ACHN (cell line): Measurements from ENCODE around the gene MAML3.
A peak's percentile ranks its signal among the peaks of the same experiment; 100 is the strongest.

Source experiments
- DNase-seq: peaks from one replicate; pipeline ENCODE4 v3.0.0-alpha.2; 2015
- in situ Hi-C: cut with HindIII; loops from 2 replicates; pipeline ENCODE4 v1.10.0; 2017; ENCODE audit warnings: low sequenced_read_pairs, low pct_ligation_motif_present, low pct_unique_long_range_greater_than_20kb

MAML3 gene

GRCh38 chr4:139776235-139776634, 377.7 kb downstream of the MAML3 start:
- DNase-seq = no peak
- in situ Hi-C loops = no loop called here

- in situ Hi-C loops = no loop called here
- DNase-seq = no peak
Observed at GRCh38 chr4:139774759-139775487, 379.1 kb downstream of the MAML3 start.

- no peak for DNase-seq
- in situ Hi-C loops = no loop called here
Observed at GRCh38 chr4:139773560-139774318, 380.2 kb downstream of the MAML3 start.

GRCh38 chr4:139770361-139770760, 383.6 kb downstream of the MAML3 start:
- in situ Hi-C loops = no loop called here
- no peak for DNase-seq

- in situ Hi-C loops = no loop called here
- DNase-seq = no peak
Observed at GRCh38 chr4:139769364-139769763, 384.6 kb downstream of the MAML3 start.

- peak; percentile 12 for DNase-seq
- in situ Hi-C loops = no loop called here
Observed at GRCh38 chr4:139768896-139769295, 385.1 kb downstream of the MAML3 start.

GRCh38 chr4:139768366-139768765, 385.6 kb downstream of the MAML3 start:
- DNase-seq = no peak
- in situ Hi-C loops = no loop called here

- in situ Hi-C loops = no loop called here
- DNase-seq = no peak
Observed at GRCh38 chr4:139767585-139767984, 386.4 kb downstream of the MAML3 start.

- no peak for DNase-seq
- in situ Hi-C loops = no loop called here
Observed at GRCh38 chr4:139767168-139767567, 386.8 kb downstream of the MAML3 start.

- no peak for DNase-seq
- in situ Hi-C loops = no loop called here
Observed at GRCh38 chr4:139764686-139765310, 389.2 kb downstream of the MAML3 start.

GRCh38 chr4:139764182-139764581, 389.8 kb downstream of the MAML3 start:
- in situ Hi-C loops = no loop called here
- no peak for DNase-seq

- DNase-seq = no peak
- in situ Hi-C loops = no loop called here
Observed at GRCh38 chr4:139763672-139764071, 390.3 kb downstream of the MAML3 start.

- in situ Hi-C loops = no loop called here
- no peak for DNase-seq
Observed at GRCh38 chr4:139763205-139763604, 390.8 kb downstream of the MAML3 start.

GRCh38 chr4:139762720-139763119, 391.3 kb downstream of the MAML3 start:
- in situ Hi-C loops = no loop called here
- DNase-seq = no peak

- in situ Hi-C loops = no loop called here
- DNase-seq = peak; percentile 33
Observed at GRCh38 chr4:139761461-139761860, 392.5 kb downstream of the MAML3 start.

GRCh38 chr4:139760567-139760966, 393.4 kb downstream of the MAML3 start:
- in situ Hi-C loops = no loop called here

GRCh38 chr4:139759097-139759496, 394.9 kb downstream of the MAML3 start:
- no peak for DNase-seq
- in situ Hi-C loops = no loop called here

More at GRCh38 chr4:139760567-139760966, 393.4 kb downstream of the MAML3 start:
- no peak for DNase-seq

GRCh38 chr4:139756391-139757180, 397.4 kb downstream of the MAML3 start:
- in situ Hi-C loops = no loop called here
- DNase-seq = no peak

GRCh38 chr4:139754938-139755337, 399.0 kb downstream of the MAML3 start:
- DNase-seq = no peak

More at GRCh38 chr4:139754938-139755337, 399.0 kb downstream of the MAML3 start:
- in situ Hi-C loops = no loop called here
